Heart left ventricle (tissue), 16 donors: ENCODE measurements around the gene CERKL. TPM values are rescaled to one million over a fixed set of nuclear protein-coding genes. Genes with fewer than 3 reads are reported as not detected.
"Not testable (repeated sequence)": the region's sequence is repeated elsewhere in the genome, so short reads cannot be mapped to it uniquely, and the experiment has no call there.

ENCODE experiments used
- ATAC-seq, 4 donors: fragments of 200-7000 bp; cut with Tn5 transposase; one replicate each; pipeline ENCODE4 v1.9.1; 2020 to 2022; ENCODE audit warnings: moderate library complexity in 4 of 4, mild to moderate bottlenecking in 3 of 4, moderate number of reproducible peaks in 1 of 4
- DNase-seq, 5 donors: peaks; one replicate each; pipeline ENCODE4 v3.0.0-alpha.2; 2020
- H3K27ac ChIP-seq, 12 donors: fragments of 200-600 bp; sonication (generic) in 4 of 12; one replicate each; pipeline versions ENCODE4 v1.5.0 to v1.8.0; 2016 to 2022; ENCODE audit warnings: mild to moderate bottlenecking in 2 of 12
- H3K27me3 ChIP-seq, 9 donors: fragments of 200-600 bp; sonication (generic) in 2 of 9; one replicate each; pipeline versions ENCODE4 v1.5.1 to v1.8.0; 2016 to 2022; ENCODE audit warnings: mild to moderate bottlenecking in 3 of 9
- H3K36me3 ChIP-seq, 9 donors: fragments of 200-600 bp; sonication (generic) in 2 of 9; one replicate each; pipeline versions ENCODE4 v1.5.0 to v1.8.0; 2018 to 2022; ENCODE audit warnings: mild to moderate bottlenecking in 2 of 9
- H3K4me1 ChIP-seq, 12 donors: fragments of 200-600 bp; sonication (generic) in 4 of 12; one replicate each; pipeline versions ENCODE4 v1.5.0 to v1.8.0; 2016 to 2022; ENCODE audit warnings: mild to moderate bottlenecking in 3 of 12
- H3K4me3 ChIP-seq, 12 donors: fragments of 200-600 bp; sonication (generic) in 4 of 12; one replicate each; pipeline versions ENCODE4 v1.5.0 to v1.8.0; 2017 to 2022; ENCODE audit warnings: mild to moderate bottlenecking in 9 of 12, moderate library complexity in 4 of 12
- H3K9me3 ChIP-seq, 12 donors: fragments of 200-600 bp; sonication (generic) in 4 of 12; one replicate each; pipeline versions ENCODE4 v1.5.0 to v1.8.0; 2016 to 2022; ENCODE audit warnings: mild to moderate bottlenecking in 1 of 12
- CTCF ChIP-seq, 12 donors: fragments of 200-600 bp; sonication (generic) in 4 of 12; IDR thresholded peaks; one replicate each; pipeline versions ENCODE4 v1.5.0 to v1.8.0; 2018 to 2022; ENCODE audit warnings: antibody characterized with exemption in 12 of 12, mild to moderate bottlenecking in 5 of 12
- POLR2A ChIP-seq, 2 donors: fragments of 450-650 bp; IDR thresholded peaks; one replicate each; pipeline ENCODE4 v1.6.1; 2017; ENCODE audit warnings: antibody characterized with exemption in 2 of 2, mild to moderate bottlenecking in 2 of 2, moderate library complexity in 2 of 2
- WGBS, 4 donors: extraction: QIAGEN DNeasy Blood & Tissue Kit in 2 of 4; methylation state at CpG; one replicate each; pipeline versions ENCODE4 v1.1.5 to v1.1.7; 2013 to 2018; 5-methylcytosine and 5-hydroxymethylcytosine counted together
- intact Hi-C, 10 donors: fragments of 100-400 bp; cut with DNase I; formaldehyde crosslinking; loops; one replicate each; pipeline versions ENCODE4 v1.11.1 to v1.14.2; 2022
- long read RNA-seq, 3 donors: library from polyadenylated mRNA; unstranded; transcript quantifications; one replicate each; pipeline ENCODE4 v2.0.0, GENCODE V29; 2020 to 2021
- polyA plus RNA-seq, 2 donors: library from polyadenylated mRNA; stranded (reverse); fragments of 200-250 nt; gene quantifications; one replicate each; pipeline ENCODE4 v1.2.3, GENCODE V29; 2013
- total RNA-seq, 9 donors: library from RNA; depleted of rRNA in 2 of 9; stranded (reverse); fragments of >200 nt in 2 of 9; fragmentation: NEBNext Ultra II Directional in 3 of 9; extraction: Animal tissue kit (Norgen Biotek cat#: 25700) in 3 of 9; gene quantifications; one replicate each; pipeline versions ENCODE4 v1.1.0 to v1.2.4, GENCODE V29; 2016 to 2023
- donor health status: ischemic (EF 13 %, LVEDD 7.1; RV severe dilation, severe dysfunction).
- donor health status: healthy with polysubstance abuse.
- donor health status: DM: no; HTN: yes; CAD: no.
- donor health status: DM: no; HTN: no; CAD: no.
- donor health status: ischemic (EF 25% LVEDD 6.9; RV normal size, moderate dysfunction).
- donor health status: ischemic (EF 25% LVEDD 5.7; RV mildly dilated, moderate dysfunction).
- donor health status: healthy.
- donor health status: DM: yes; HTN: yes; CAD: no.
- donor health status: ischemic (EF 35%, LVEDD 5.7; RV mildly dilated, moderate dysfunction).
- donor health status: nonischemic (EF 11% LVEDD 7.7; RV severe dilation, severe dysfunction).
- donor health status: DM: yes; HTN: yes; CAD: no.
- donor health status: PGD.
- donor health status: ischemic (EF 29% LVEDD 5.4; RV normal size, mild dysfunction).
- donor health status: nonischemic (EF 23%, LVEDD 6.1; RV moderate dilation, normal function).

CERKL gene
- total RNA-seq: not detected
- not detected for polyA plus RNA-seq
- long read RNA-seq, donor 1: 0 reads
- long read RNA-seq, donor 2: 0 reads
- long read RNA-seq, donor 3: 0 reads

DNA sequence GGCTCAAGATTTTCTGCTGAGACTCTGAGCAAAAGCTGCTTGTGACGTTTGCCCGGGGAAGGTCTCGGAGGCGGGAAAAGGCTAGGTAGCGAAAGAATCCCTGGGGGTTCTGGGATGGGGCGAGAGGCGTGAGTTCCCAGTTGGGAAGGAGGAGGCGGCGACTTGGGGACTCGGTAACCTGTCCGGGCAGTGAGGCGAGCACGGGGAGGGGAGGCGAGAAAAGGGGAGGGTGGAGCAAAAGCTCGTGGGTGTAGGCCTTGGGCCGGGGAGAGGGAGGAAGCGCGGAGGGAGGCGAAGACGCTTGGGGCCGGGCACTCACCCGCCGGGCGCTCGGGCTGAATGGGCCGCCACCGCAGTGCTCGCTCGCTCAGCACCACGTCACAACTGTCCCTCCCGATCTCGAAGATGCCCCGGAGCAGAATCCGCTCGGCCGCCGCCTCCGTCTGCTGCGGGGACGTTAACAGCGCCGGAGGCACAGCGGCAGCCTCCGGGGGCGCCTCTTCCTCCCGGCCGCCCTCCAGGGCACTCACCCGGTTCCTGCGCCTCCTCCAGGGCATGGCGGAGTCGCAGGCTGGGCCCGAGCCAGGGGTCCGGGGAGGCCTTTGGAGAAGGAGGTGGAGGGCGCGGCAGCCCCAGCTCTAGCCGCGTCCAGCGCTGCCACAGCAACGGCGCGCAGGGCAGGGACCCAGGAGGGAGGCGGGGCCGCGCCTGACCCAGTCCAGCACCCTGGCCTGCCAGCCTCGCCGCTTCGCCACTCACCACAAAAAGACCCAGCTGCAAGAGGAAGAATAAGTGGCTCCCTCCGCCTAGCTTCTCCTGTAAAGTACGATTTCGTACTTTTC lies at the start of gene CERKL:
Gene CERKL (minus strand): TSS at position 656 of the 842 bp plus-strand sequence. CDS start 99 bp downstream, at position 557.
- H3K36me3 ChIP-seq: no peaks in the 10 kb centered on the region
- H3K4me3 ChIP-seq: peak within 1 kb of the TSS; percentile 23 to 63 (median 48)
- TF ChIP-seq CTCF (IDR thresholded peaks at IDR 0.05) (no peak), POLR2A (IDR thresholded peaks at IDR 0.05) (no peak)
- ATAC-seq: peak in 3 of 4 donors; percentile 57 to 83 (median 81)
- H3K27ac ChIP-seq: no peak within 1 kb of the TSS
- peaks cover 0 to 10% (median 5%) of the 10 kb centered on the region in 12 donors for H3K4me1 ChIP-seq
- H3K27me3 ChIP-seq: peaks cover 0 to 48% (median 31%) of the 10 kb centered on the region in 9 donors
- intact Hi-C loops: no loop called here
- WGBS, 4 donors: 2% methylated on average over 41 to 70 of the region's 70 CpGs
- no peaks in the 10 kb centered on the region for H3K9me3 ChIP-seq
- peak in 4 of 5 donors; percentile 11 to 66 (median 29) for DNase-seq

DNA sequence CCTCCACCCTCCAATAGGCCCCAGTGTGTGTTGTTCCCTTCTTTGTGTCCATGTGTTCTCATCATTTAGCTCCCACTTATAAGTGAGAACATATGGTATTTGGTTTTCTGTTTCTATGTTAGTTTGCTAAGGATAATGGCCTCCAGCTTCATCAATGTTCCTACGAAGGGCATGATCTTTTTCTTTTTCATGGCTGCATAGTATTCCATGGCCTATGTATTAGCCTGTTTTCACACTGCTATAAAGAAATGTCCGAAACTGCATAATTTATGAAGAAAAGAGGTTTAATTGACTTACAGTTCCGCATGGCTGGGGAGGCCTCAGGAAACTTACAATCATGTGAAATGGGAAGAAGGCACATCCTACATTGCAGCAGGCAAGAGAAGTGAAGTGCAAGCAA lies 45.6 kb upstream of the CERKL start:
- WGBS, 4 donors: 84 to 88% (median 87%) methylated on average over 3 of the region's 3 CpGs
- H3K4me3 ChIP-seq, H3K9me3 ChIP-seq, DNase-seq, ATAC-seq, H3K27ac ChIP-seq, intact Hi-C loops, H3K36me3 ChIP-seq, H3K27me3 ChIP-seq, H3K4me1 ChIP-seq: not testable (repeated sequence)

GRCh38 chr2:181698223-181698622 lies 41.3 kb upstream of the CERKL start:
- intact Hi-C loops: loop anchor here in 1 of 10 donors (10.0 kb wide), 1 partner anchor 113 kb away; no protein-coding TSS in a partner anchor
- Histone ChIP-seq H3K9me3 (peaks cover 0 to 5% (median 0%) of the 10 kb centered on the region in 12 donors), H3K27me3 (peaks cover 0 to 10% (median 0%) of the 10 kb centered on the region in 9 donors), H3K4me3 (no peak overlapping the region), H3K27ac (no peak overlapping the region), H3K36me3 (no peaks in the 10 kb centered on the region), H3K4me1 (peaks cover 0 to 5% (median 0%) of the 10 kb centered on the region in 12 donors)
- no peak for TF ChIP-seq CTCF (IDR thresholded peaks at IDR 0.05)
- no peak for TF ChIP-seq POLR2A (IDR thresholded peaks at IDR 0.05)
- DNase-seq: no peak
- 76 to 86% (median 81%) methylated on average over 1 of the region's 1 CpG for WGBS, 4 donors
- no peak for ATAC-seq

DNA sequence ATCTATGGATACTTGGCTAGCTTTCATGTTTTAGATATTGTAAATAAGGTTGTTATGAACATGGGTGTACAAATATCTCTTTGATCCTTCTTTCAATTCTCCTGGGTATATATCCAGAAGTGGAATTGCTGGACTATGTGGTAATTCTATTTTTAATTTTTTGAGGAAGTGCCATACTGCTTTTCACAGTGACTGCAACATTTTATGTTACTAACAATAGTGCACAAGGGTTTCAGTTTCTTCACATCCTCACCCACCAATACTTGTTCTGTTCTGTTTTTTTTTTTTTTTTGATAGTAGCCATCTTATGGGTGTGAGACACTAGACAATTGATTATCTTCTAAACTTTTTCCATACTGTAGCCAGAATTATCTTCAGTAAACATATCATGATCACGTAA lies 40.7 kb upstream of the CERKL start:
- DNase-seq (no peak), ATAC-seq (no peak)
- H3K9me3 ChIP-seq: peaks cover 0 to 5% (median 0%) of the 10 kb centered on the region in 12 donors
- intact Hi-C loops: loop anchor here in 1 of 10 donors (10.0 kb wide), 1 partner anchor 113 kb away; no protein-coding TSS in a partner anchor
- no peak overlapping the region for H3K4me3 ChIP-seq
- peaks cover 0 to 10% (median 0%) of the 10 kb centered on the region in 9 donors for H3K27me3 ChIP-seq
- peak overlapping the region in 1 of 12 donors; percentile 3 for H3K27ac ChIP-seq
- TF ChIP-seq POLR2A (IDR thresholded peaks at IDR 0.05) (no peak), CTCF (IDR thresholded peaks at IDR 0.05) (no peak)
- H3K36me3 ChIP-seq: no peaks in the 10 kb centered on the region
- H3K4me1 ChIP-seq: peaks cover 0 to 5% (median 0%) of the 10 kb centered on the region in 12 donors
- WGBS, 4 donors: 65 to 74% (median 72%) methylated on average over 1 of the region's 1 CpG
